Activated CD8-positive, alpha-beta memory T cell treated with anti-CD3 and anti-CD28 coated beads for 4 hours (primary cell): ENCODE results near the gene HBD.

Source experiments
- DNase-seq, 2 donors: peaks; one replicate each; pipeline ENCODE4 v3.0.0-alpha.2; 2020; ENCODE audit warnings: low read depth in 2 of 2

HBD gene

GRCh38 chr11:5233307-5233706 is 976 bp downstream of the HBD start:
- no peak for DNase-seq

DNA sequence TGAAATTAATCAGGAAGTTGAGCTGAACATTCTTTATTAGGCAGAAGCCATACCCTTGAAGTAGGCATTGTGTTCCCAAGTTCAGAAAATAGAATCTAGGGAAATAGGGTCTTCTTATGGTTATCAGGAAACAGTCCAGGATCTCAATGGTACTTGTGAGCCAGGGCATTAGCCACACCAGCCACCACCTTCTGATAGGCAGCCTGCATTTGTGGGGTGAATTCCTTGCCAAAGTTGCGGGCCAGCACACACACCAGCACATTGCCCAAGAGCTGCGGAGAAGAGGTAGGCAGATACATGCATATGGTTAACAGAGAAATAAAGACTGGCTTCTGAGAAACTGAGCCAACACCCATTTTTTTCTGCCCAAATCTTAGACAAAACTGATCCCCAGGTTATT is 1.5 kb downstream of the HBD start:
- no peak for DNase-seq

DNA sequence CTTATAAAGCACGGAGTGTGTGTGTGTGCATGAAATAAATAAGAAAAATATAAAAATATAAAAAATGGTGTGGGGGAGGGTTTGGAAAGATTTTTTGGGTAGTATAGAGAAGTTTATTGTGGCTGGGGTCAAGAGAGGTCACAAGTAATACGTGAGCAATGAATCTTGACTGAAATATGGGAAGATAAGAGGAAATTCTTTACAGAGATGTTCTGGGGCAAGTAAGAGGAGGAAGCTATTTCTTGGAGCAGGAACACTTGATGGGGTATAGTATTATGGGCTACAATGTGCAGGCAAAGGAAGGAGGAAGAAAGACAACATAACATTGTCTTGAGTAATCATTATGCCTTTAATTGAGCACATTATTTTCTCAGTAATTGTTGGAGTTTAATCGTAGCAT is 2.1 kb downstream of the HBD start:
- no peak for DNase-seq

- DNase-seq: no peak
Observed at GRCh38 chr11:5231111-5231510, 3.2 kb downstream of the HBD start.

DNA sequence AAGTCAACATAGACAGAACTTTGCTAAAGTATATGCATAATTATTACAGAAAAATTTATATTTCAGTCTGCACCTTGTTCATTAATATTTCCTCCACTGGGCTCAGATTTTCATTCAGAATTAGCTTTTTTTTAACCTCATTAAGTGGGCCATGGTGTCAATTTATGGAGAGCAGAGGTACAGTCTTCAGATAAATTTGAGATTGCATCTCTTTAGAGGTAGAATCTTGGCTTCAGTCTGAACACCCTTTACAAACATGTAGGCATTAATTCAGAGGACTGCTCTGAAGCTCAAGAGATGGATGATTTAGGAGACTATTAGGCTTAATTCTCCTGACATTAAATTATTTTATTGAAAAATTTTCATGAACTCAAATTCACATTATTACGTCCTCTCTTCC is 4.0 kb downstream of the HBD start:
- DNase-seq: no peak

GRCh38 chr11:5229796-5230195 is 4.5 kb downstream of the HBD start:
- no peak for DNase-seq

DNA sequence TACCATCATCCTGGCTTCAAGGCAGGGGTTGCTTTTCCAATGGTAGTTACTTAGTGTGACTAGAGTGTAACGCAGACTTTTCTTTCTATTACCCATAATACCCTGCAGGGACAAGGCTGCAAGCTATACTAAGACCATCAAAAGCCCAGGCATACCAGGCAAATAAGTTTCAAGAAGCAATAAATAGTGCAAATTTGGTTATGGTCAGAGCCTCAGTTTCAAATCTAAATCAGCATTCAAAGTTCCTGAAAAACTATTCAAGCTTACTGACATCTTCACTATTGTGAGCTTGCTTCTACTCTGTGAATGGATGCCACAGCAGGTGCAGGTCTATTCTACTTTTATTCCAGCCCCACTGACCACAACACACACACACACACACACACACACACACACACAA is 4.9 kb downstream of the HBD start:
- no peak for DNase-seq

DNA sequence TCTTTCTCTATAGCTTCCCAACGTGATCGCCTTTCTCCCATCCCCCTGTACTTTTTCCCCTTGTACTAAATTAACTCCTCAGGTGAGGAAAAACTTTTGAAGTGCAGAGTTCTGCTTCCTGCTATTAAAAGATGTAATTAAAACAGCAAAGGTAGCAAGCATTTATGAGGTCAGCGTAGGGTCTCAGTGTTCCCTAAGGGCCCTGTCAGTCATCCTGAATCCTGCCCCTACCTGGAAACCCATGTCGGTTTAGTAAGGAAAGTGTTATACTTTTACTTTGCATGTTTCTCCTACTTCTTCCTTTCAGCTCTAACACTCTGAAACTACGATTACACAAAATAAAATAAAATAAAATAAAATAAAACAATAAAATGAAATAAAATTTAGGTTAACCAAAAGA is 6.2 kb downstream of the HBD start:
- DNase-seq: no peak

DNA sequence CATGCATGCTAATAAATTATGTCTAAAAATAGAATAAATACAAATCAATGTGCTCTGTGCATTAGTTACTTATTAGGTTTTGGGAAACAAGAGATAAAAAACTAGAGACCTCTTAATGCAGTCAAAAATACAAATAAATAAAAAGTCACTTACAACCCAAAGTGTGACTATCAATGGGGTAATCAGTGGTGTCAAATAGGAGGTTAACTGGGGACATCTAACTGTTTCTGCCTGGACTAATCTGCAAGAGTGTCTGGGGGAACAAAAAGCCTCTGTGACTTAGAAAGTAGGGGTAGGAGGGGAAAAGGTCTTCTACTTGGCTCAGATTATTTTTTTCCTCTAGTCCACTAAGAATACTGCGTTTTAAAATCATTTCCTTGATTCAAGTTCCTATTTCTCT is 6.6 kb downstream of the HBD start:
- no peak for DNase-seq

DNA sequence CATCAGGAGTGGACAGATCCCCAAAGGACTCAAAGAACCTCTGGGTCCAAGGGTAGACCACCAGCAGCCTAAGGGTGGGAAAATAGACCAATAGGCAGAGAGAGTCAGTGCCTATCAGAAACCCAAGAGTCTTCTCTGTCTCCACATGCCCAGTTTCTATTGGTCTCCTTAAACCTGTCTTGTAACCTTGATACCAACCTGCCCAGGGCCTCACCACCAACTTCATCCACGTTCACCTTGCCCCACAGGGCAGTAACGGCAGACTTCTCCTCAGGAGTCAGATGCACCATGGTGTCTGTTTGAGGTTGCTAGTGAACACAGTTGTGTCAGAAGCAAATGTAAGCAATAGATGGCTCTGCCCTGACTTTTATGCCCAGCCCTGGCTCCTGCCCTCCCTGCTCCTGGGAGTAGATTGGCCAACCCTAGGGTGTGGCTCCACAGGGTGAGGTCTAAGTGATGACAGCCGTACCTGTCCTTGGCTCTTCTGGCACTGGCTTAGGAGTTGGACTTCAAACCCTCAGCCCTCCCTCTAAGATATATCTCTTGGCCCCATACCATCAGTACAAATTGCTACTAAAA is 7.5 kb downstream of the HBD start, which contains the start of gene HBB:
Gene HBB (minus strand): TSS at position 340 of the 579 bp plus-strand sequence. CDS start 50 bp downstream, at position 290.
- DNase-seq: no peak

DNA sequence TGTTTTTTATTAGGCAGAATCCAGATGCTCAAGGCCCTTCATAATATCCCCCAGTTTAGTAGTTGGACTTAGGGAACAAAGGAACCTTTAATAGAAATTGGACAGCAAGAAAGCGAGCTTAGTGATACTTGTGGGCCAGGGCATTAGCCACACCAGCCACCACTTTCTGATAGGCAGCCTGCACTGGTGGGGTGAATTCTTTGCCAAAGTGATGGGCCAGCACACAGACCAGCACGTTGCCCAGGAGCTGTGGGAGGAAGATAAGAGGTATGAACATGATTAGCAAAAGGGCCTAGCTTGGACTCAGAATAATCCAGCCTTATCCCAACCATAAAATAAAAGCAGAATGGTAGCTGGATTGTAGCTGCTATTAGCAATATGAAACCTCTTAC is 8.8 kb downstream of the HBD start:
- no peak for DNase-seq

- DNase-seq: no peak
Observed at GRCh38 chr11:5224538-5225479, 9.5 kb downstream of the HBD start.

- no peak for DNase-seq
Observed at GRCh38 chr11:5223686-5224085, 10.6 kb downstream of the HBD start.

- DNase-seq: no peak
Observed at GRCh38 chr11:5223146-5223545, 11.1 kb downstream of the HBD start.

DNA sequence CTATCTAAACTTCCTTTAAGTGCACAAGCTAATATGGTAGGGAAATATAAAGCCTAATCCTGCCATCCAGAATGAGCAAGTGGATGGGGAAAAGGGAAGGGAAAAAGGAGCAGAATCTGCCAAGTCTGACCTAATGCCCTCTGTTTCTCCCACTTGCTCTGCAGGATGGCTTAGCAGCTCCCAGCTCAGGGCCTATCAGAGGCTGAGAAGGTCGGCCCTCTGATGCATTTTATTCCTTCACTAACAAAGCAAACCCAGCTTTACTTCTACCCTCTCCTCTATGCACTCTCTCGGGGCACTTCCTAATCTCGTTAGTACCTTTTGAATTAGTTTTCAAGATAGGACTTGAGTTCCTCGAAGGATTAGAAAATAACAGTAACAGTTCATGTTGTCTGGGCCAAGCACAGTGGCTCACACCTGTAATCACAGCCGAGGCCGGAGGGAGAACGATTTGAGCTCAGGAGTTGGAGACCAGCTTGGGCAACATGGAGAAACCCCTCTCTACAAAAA is 23.9 kb downstream of the HBD start:
- no peak for DNase-seq

DNA sequence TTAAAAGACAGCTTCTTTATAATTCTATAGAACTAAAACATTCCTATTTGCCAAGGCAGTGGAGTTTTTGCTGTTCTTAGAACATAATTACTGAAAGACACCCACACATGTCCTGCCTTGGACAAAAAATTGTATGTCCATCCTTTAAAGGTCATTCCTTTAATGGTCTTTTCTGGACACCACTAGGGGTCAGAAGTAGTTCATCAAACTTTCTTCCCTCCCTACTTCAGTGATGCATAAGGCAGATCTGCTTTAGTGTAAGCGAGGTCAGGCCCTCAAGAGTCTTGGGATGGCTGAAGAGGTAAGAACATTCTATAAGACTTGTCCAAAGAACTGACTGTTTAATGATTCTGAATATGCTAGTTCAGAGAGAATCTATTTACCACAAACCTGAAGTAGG is 29.5 kb downstream of the HBD start:
- DNase-seq: no peak

DNA sequence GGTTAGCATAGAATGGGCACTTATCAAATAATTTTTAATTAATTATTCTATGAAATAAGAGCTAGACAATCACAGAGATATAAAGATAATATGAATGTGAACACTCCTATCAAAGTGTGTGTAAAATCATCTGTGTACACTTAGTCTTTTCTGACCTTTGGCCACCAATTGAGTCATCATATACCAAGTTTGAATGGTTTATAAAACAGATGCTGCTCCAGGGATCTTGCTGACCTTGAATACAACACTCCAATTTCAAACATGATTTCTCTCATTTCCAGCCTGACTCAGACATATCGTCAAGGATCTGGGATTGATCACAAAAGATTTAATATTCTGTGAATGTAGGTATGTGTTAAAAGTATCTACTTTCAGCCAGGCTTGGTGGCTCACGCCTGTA is 30.9 kb downstream of the HBD start:
- DNase-seq: no peak

GRCh38 chr11:5200582-5200981 is 33.7 kb downstream of the HBD start, which contains the start of gene OR51V1:
Gene OR51V1, minus strand, starts transcription at chr11:5200682. Its CDS starts 0 bp downstream, at chr11:5200682.
- no peak for DNase-seq

GRCh38 chr11:5198285-5198684 is 36.0 kb downstream of the HBD start:
- DNase-seq: no peak

GRCh38 chr11:5197536-5197935 is 36.7 kb downstream of the HBD start:
- no peak for DNase-seq

DNA sequence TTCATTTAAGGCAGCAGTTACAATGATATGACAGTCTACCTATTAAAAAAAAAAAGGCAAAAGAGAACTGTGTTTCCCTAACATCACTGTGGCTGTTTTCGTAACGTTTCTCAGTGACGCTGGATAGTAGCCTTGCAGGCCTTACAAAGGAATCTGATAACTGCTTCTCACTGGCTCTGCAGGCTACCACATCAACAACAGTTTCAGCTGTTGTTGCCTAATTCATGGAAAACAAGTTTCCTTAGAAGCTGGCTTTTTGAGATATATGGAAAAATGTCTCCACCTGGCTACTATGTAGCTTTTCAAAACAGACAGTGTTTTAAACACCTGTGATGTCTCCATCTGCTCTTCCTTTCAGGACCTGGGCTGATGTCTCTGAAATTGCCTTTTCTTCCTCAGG is 37.6 kb downstream of the HBD start:
- no peak for DNase-seq

DNA sequence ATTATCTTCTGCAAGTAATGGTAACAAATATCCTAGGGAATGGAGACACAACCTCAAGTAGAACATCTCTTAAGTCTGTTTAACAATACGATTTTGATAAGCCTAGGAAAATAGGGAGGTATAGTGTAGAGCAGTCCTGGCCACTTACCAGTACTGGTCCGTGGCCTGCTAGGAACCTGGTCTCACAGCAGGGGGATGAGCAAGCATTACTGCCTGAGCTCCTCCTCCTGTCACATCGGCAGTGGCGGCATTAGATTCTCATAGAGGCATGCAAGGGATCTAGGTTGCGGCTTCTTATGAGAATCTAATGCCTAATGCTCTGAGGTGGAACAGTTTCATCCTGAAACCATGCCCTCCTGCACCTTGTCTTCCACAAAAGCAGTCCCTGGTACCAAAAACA is 38.2 kb downstream of the HBD start:
- DNase-seq: no peak

DNA sequence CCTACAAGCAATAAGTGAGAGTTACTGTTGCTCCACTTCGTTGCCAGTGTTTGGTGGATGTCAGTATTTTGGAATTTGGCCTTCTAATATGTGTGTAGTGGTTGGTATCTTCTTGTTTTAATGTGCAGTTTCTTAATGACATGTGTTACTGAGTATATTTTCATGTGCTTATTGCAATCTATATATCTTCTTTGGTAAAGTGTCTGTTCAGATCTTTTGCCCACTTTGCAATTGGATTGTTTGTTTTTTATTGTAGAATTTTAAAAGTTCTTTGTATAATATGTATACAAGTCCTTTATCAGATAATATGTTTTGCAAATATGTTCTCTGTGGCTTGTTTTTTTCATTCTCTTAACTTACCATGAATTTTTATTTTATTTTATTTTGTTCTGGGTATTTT is 41.5 kb downstream of the HBD start:
- DNase-seq: no peak
